Measurements from ENCODE around the gene MRPL54. TPM values are rescaled to one million over a fixed set of nuclear protein-coding genes. Genes with fewer than 3 reads are reported as not detected.

MRPL54 gene
- total RNA-seq, 3 donors from 2014 or later, result 51.6 to 64.9 (median 56.2) TPM

GRCh38 chr19:3781603-3782002, 19.1 kb downstream of the MRPL54 start:
- Histone ChIP-seq H3K36me3 (ENCODE audit: low read depth) (no peaks in the 10 kb centered on the region), H3K4me3 (no peak overlapping the region), H3K4me1 (ENCODE audit: low read depth) (no peaks in the 10 kb centered on the region), H3K9me3 (peaks cover 21% of the 10 kb centered on the region)
- intact Hi-C loops (cut with DNase I, micrococcal nuclease), result no loop called here
- ATAC-seq (no peak), DNase-seq (no peak)
- no peak for TF ChIP-seq CTCF (IDR thresholded peaks at IDR 0.05)

GRCh38 chr19:3782330-3782729, 19.8 kb downstream of the MRPL54 start:
- intact Hi-C loops (cut with DNase I, micrococcal nuclease), result no loop called here
- TF ChIP-seq CTCF (IDR thresholded peaks at IDR 0.05), result no peak
- no peak for DNase-seq
- peaks cover 21% of the 10 kb centered on the region for H3K9me3 ChIP-seq
- H3K36me3 ChIP-seq (ENCODE audit: low read depth), result no peaks in the 10 kb centered on the region
- ATAC-seq, result no peak
- H3K4me3 ChIP-seq, result no peak overlapping the region
- no peaks in the 10 kb centered on the region for H3K4me1 ChIP-seq (ENCODE audit: low read depth)

- ATAC-seq (no peak), DNase-seq (no peak)
- H3K36me3 ChIP-seq (ENCODE audit: low read depth), result no peaks in the 10 kb centered on the region
- H3K9me3 ChIP-seq, result peaks cover 21% of the 10 kb centered on the region
- no peaks in the 10 kb centered on the region for H3K4me1 ChIP-seq (ENCODE audit: low read depth)
- TF ChIP-seq CTCF (IDR thresholded peaks at IDR 0.05), result no peak
- no peak overlapping the region for H3K4me3 ChIP-seq
- intact Hi-C loops (cut with DNase I, micrococcal nuclease), result no loop called here
These were observed 20.4 kb downstream of the MRPL54 start for GRCh38 chr19:3782903-3783302.

- intact Hi-C loops (cut with DNase I, micrococcal nuclease), result no loop called here
- DNase-seq, result peak in 1 of 3 donors; percentile 49
- peak; percentile 35 for ATAC-seq
These were observed 21.4 kb downstream of the MRPL54 start for GRCh38 chr19:3783660-3784584.

More at GRCh38 chr19:3783660-3784584, 21.4 kb downstream of the MRPL54 start:
- H3K4me1 ChIP-seq (ENCODE audit: low read depth), result no peaks in the 10 kb centered on the region
- no peak for TF ChIP-seq CTCF (IDR thresholded peaks at IDR 0.05)
- peaks cover 21% of the 10 kb centered on the region for H3K9me3 ChIP-seq
- H3K36me3 ChIP-seq (ENCODE audit: low read depth), result no peaks in the 10 kb centered on the region
- no peak overlapping the region for H3K4me3 ChIP-seq
